CD4-positive, CD25-positive, alpha-beta regulatory T cell (primary cell): ENCODE measurements around the gene KTN1. TPM values are rescaled to one million over a fixed set of nuclear protein-coding genes. Genes with fewer than 3 reads are reported as not detected.

Source experiments
- ATAC-seq, 2 donors: fragments of 150-1000 bp; cut with Tn5 transposase; one replicate each; pipeline ENCODE4 v1.10.0; 2021; ENCODE audit warnings: low read depth in 2 of 2, moderate number of reproducible peaks in 2 of 2, moderate library complexity in 1 of 2
- DNase-seq, 3 donors: peaks; one replicate each; pipeline versions ENCODE4 v3.0.0 to v3.0.0-alpha.2; 2012 to 2022; ENCODE audit warnings: mixed read lengths in 1 of 3
- H3K27ac ChIP-seq: one replicate; pipeline ENCODE4 v1.7.0; 2013; ENCODE audit warnings: mild to moderate bottlenecking, low read length; ENCODE audit not compliant: insufficient read depth, poor library complexity, severe bottlenecking
- H3K27me3 ChIP-seq: one replicate; pipeline ENCODE4 v1.7.0; 2013; ENCODE audit warnings: low read length; ENCODE audit not compliant: control insufficient read depth, insufficient read depth
- H3K36me3 ChIP-seq: one replicate; pipeline ENCODE4 v1.7.0; 2013; ENCODE audit warnings: mild to moderate bottlenecking, low read length, moderate library complexity; ENCODE audit not compliant: control insufficient read depth, insufficient read depth
- H3K4me1 ChIP-seq: 2 replicates; pipeline ENCODE4 v1.7.0; 2013; ENCODE audit warnings: mild to moderate bottlenecking, low read length; ENCODE audit not compliant: insufficient read depth, control insufficient read depth, poor library complexity, severe bottlenecking
- H3K4me3 ChIP-seq: one replicate; pipeline ENCODE4 v1.7.0; 2013; ENCODE audit warnings: low read depth, mild to moderate bottlenecking, low read length, moderate library complexity
- H3K9me3 ChIP-seq, 2 experiments: 1 replicate in 1 of 2; 2 replicates in 1 of 2; pipeline ENCODE4 v1.7.0; 2013; ENCODE audit warnings: low read length in 2 of 2, mild to moderate bottlenecking in 1 of 2, moderate library complexity in 1 of 2; ENCODE audit not compliant: control insufficient read depth in 2 of 2
- H3K27ac Mint-ChIP-seq, 3 donors: one replicate each; pipeline ENCODE4 v1.8.0; 2020 to 2022; ENCODE audit warnings: mild to moderate bottlenecking in 3 of 3, mixed read lengths in 3 of 3, moderate library complexity in 2 of 3
- H3K27me3 Mint-ChIP-seq: one replicate; pipeline ENCODE4 v1.8.0; 2022; ENCODE audit warnings: mild to moderate bottlenecking, mixed read lengths
- H3K36me3 Mint-ChIP-seq: one replicate; pipeline ENCODE4 v1.8.0; 2020; ENCODE audit warnings: mixed read lengths
- H3K4me1 Mint-ChIP-seq, 4 donors: one replicate each; pipeline ENCODE4 v1.8.0; 2020 to 2022; ENCODE audit warnings: mixed read lengths in 4 of 4, mild to moderate bottlenecking in 1 of 4
- H3K4me3 Mint-ChIP-seq, 4 donors: one replicate each; pipeline ENCODE4 v1.8.0; 2020 to 2022; ENCODE audit warnings: mild to moderate bottlenecking in 4 of 4, mixed read lengths in 4 of 4, moderate library complexity in 3 of 4
- H3K9me3 Mint-ChIP-seq, 7 donors: one replicate each; pipeline ENCODE4 v1.8.0; 2020 to 2022; ENCODE audit warnings: mixed read lengths in 7 of 7, mild to moderate bottlenecking in 3 of 7, moderate library complexity in 2 of 7
- polyA plus RNA-seq, 4 donors: library from polyadenylated mRNA; unstranded; fragments of 300-500 nt; fragmentation: Illumina TruSeq; gene quantifications; one replicate each; pipeline ENCODE4 v1.2.3, GENCODE V29; 2021
- total RNA-seq: library from RNA; stranded (reverse); gene quantifications from one replicate; pipeline ENCODE4 v1.2.3, GENCODE V29; 2022

KTN1 gene
- total and polyA plus RNA-seq, 5 donors from 2014 or later: 6.9 to 86.5 (median 19.0) TPM

- Mint-ChIP-seq H3K4me3 (peak overlapping the region; percentile 85 to 94 (median 89)), H3K4me1 (peaks cover 17 to 34% (median 26%) of the 10 kb centered on the region in 4 donors), H3K9me3 (no peaks in the 10 kb centered on the region), H3K27me3 (no peaks in the 10 kb centered on the region), H3K27ac (peak overlapping the region; percentile 53 to 98 (median 90)), H3K36me3 (no peaks in the 10 kb centered on the region)
- H3K27ac ChIP-seq: peak overlapping the region; percentile 71
- H3K27me3 ChIP-seq: no peaks in the 10 kb centered on the region
- ATAC-seq (peak; percentile 46 to 59), DNase-seq (peak; percentile 58 to 65 (median 61))
- peak overlapping the region; percentile 68 for H3K4me3 ChIP-seq
- H3K4me1 ChIP-seq: peaks cover 39% of the 10 kb centered on the region
- H3K9me3 ChIP-seq: no peaks in the 10 kb centered on the region
- no peaks in the 10 kb centered on the region for H3K36me3 ChIP-seq
These were observed 699 bp downstream of the KTN1 start for GRCh38 chr14:55580470-55581341.

GRCh38 chr14:55581342-55581771 lies 1.4 kb downstream of the KTN1 start:
- peak overlapping the region; percentile 53 to 98 (median 90) for H3K27ac Mint-ChIP-seq
- H3K4me3 ChIP-seq: peak overlapping the region; percentile 68
- no peaks in the 10 kb centered on the region for H3K9me3 Mint-ChIP-seq
- H3K9me3 ChIP-seq: no peaks in the 10 kb centered on the region
- ATAC-seq: no peak
- H3K36me3 ChIP-seq: no peaks in the 10 kb centered on the region
- H3K27me3 ChIP-seq: no peaks in the 10 kb centered on the region
- DNase-seq: no peak
- peaks cover 21 to 40% (median 33%) of the 10 kb centered on the region in 4 donors for H3K4me1 Mint-ChIP-seq
- H3K27ac ChIP-seq: peak overlapping the region; percentile 71
- no peaks in the 10 kb centered on the region for H3K27me3 Mint-ChIP-seq
- H3K4me1 ChIP-seq: peaks cover 43% of the 10 kb centered on the region
- peak overlapping the region; percentile 85 to 94 (median 89) for H3K4me3 Mint-ChIP-seq
- H3K36me3 Mint-ChIP-seq: no peaks in the 10 kb centered on the region

- Histone ChIP-seq H3K27ac (no peak overlapping the region), H3K4me1 (peaks cover 47% of the 10 kb centered on the region), H3K4me3 (peak overlapping the region; percentile 68), H3K9me3 (no peaks in the 10 kb centered on the region), H3K36me3 (no peaks in the 10 kb centered on the region), H3K27me3 (no peaks in the 10 kb centered on the region)
- Mint-ChIP-seq H3K36me3 (no peaks in the 10 kb centered on the region), H3K27me3 (no peaks in the 10 kb centered on the region), H3K4me3 (peak overlapping the region in 3 of 4 donors; percentile 11 to 94 (median 41)), H3K9me3 (no peaks in the 10 kb centered on the region), H3K27ac (no peak overlapping the region), H3K4me1 (peaks cover 29 to 54% (median 45%) of the 10 kb centered on the region in 4 donors)
- DNase-seq (no peak), ATAC-seq (no peak)
These were observed 2.7 kb downstream of the KTN1 start for GRCh38 chr14:55582746-55583145.

- Mint-ChIP-seq H3K4me1 (peaks cover 29 to 53% (median 50%) of the 10 kb centered on the region in 4 donors), H3K36me3 (no peaks in the 10 kb centered on the region), H3K9me3 (no peaks in the 10 kb centered on the region), H3K4me3 (no peak overlapping the region), H3K27me3 (no peaks in the 10 kb centered on the region), H3K27ac (no peak overlapping the region)
- peaks cover 45% of the 10 kb centered on the region for H3K4me1 ChIP-seq
- DNase-seq (no peak), ATAC-seq (no peak)
- no peaks in the 10 kb centered on the region for H3K27me3 ChIP-seq
- H3K4me3 ChIP-seq: peak overlapping the region; percentile 5
- H3K27ac ChIP-seq: no peak overlapping the region
- no peaks in the 10 kb centered on the region for H3K9me3 ChIP-seq
- no peaks in the 10 kb centered on the region for H3K36me3 ChIP-seq
These were observed 4.0 kb downstream of the KTN1 start for GRCh38 chr14:55583942-55584468.

- Histone ChIP-seq H3K27me3 (no peaks in the 10 kb centered on the region), H3K27ac (no peak overlapping the region), H3K4me1 (peaks cover 36% of the 10 kb centered on the region), H3K4me3 (no peak overlapping the region), H3K36me3 (peaks cover under 1% of the 10 kb centered on the region), H3K9me3 (no peaks in the 10 kb centered on the region)
- no peaks in the 10 kb centered on the region for H3K27me3 Mint-ChIP-seq
- H3K4me3 Mint-ChIP-seq: peak overlapping the region in 1 of 4 donors; percentile 39
- no peak for DNase-seq
- no peaks in the 10 kb centered on the region for H3K36me3 Mint-ChIP-seq
- H3K9me3 Mint-ChIP-seq: no peaks in the 10 kb centered on the region
- H3K27ac Mint-ChIP-seq: no peak overlapping the region
- H3K4me1 Mint-ChIP-seq: peaks cover 34 to 56% (median 53%) of the 10 kb centered on the region in 4 donors
- ATAC-seq: no peak
These were observed 5.8 kb downstream of the KTN1 start for GRCh38 chr14:55585854-55586253.

GRCh38 chr14:55586411-55586810 lies 6.4 kb downstream of the KTN1 start:
- ATAC-seq: no peak
- Histone ChIP-seq H3K9me3 (no peaks in the 10 kb centered on the region), H3K27ac (no peak overlapping the region), H3K27me3 (no peaks in the 10 kb centered on the region), H3K4me1 (peaks cover 30% of the 10 kb centered on the region), H3K36me3 (peaks cover 2% of the 10 kb centered on the region), H3K4me3 (no peak overlapping the region)
- DNase-seq: no peak
- Mint-ChIP-seq H3K4me1 (peaks cover 30 to 56% (median 48%) of the 10 kb centered on the region in 4 donors), H3K36me3 (no peaks in the 10 kb centered on the region), H3K4me3 (peak overlapping the region in 3 of 4 donors; percentile 3 to 23 (median 5)), H3K9me3 (no peaks in the 10 kb centered on the region), H3K27me3 (no peaks in the 10 kb centered on the region), H3K27ac (no peak overlapping the region)

- H3K4me1 Mint-ChIP-seq: peaks cover 26 to 64% (median 50%) of the 10 kb centered on the region in 4 donors
These were observed 7.8 kb downstream of the KTN1 start for GRCh38 chr14:55587847-55588246.

More at GRCh38 chr14:55587847-55588246, 7.8 kb downstream of the KTN1 start:
- peaks cover 2% of the 10 kb centered on the region for H3K36me3 ChIP-seq
- no peak overlapping the region for H3K27ac ChIP-seq
- no peaks in the 10 kb centered on the region for H3K9me3 ChIP-seq
- no peak overlapping the region for H3K27ac Mint-ChIP-seq
- H3K27me3 ChIP-seq: no peaks in the 10 kb centered on the region
- H3K27me3 Mint-ChIP-seq: no peaks in the 10 kb centered on the region
- H3K9me3 Mint-ChIP-seq: no peaks in the 10 kb centered on the region
- no peak overlapping the region for H3K4me3 ChIP-seq
- DNase-seq (no peak), ATAC-seq (no peak)
- no peaks in the 10 kb centered on the region for H3K36me3 Mint-ChIP-seq
- peaks cover 21% of the 10 kb centered on the region for H3K4me1 ChIP-seq
- peak overlapping the region in 1 of 4 donors; percentile 40 for H3K4me3 Mint-ChIP-seq
